Measurements from ENCODE around the gene ZBTB47. TPM values are rescaled to one million over a fixed set of nuclear protein-coding genes. Genes with fewer than 3 reads are reported as not detected.

Gene ZBTB47
- total and polyA plus RNA-seq, 12 donors = 7.0 to 39.4 (median 27.9) TPM

DNA sequence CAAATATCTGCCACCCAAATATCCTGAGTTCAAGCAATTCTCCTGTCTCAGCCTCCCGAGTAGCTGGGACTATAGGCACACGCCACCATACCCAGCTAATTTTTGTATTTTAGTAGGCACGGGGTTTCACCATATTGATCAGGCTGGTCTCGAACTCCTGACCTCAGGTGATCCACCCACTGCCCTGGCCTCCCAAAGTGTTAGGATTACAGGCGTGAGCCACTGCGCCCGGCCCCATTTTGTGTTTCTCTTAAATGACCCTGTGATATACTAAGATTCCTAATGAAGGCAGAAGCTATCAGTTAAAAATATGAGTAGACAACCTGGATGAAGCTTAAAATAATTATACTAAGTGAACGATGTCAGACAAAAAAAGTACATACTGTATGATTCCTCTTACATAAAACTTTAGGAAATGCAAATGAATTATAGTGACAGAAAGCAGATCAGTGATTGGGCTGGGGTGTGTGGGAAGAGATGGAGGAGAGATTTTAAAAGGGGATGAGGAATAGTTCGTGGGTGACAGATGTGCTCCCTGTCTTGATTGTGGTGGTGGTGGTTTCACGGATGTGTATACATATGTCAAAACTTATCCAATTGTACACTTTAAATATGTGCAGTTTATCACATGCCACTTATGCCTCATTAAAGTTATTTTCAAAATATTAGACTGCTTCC lies 28.0 kb downstream of the ZBTB47 start:
- Histone ChIP-seq H3K4me3 (no peak overlapping the region), H3K9me3 (replicated peaks in 1 of 3) (no peaks in the 10 kb centered on the region), H3K27me3 (no peaks in the 10 kb centered on the region), H3K27ac (no peak overlapping the region), H3K36me3 (replicated peaks in 1 of 2) (no peaks in the 10 kb centered on the region), H3K4me1 (replicated peaks in 1 of 2) (no peaks in the 10 kb centered on the region)
- whole genome bisulfite sequencing, 4 donors = 76 to 86% (median 84%) methylated on average over 10 of the region's 10 CpGs
- TF ChIP-seq, protein P1, sequence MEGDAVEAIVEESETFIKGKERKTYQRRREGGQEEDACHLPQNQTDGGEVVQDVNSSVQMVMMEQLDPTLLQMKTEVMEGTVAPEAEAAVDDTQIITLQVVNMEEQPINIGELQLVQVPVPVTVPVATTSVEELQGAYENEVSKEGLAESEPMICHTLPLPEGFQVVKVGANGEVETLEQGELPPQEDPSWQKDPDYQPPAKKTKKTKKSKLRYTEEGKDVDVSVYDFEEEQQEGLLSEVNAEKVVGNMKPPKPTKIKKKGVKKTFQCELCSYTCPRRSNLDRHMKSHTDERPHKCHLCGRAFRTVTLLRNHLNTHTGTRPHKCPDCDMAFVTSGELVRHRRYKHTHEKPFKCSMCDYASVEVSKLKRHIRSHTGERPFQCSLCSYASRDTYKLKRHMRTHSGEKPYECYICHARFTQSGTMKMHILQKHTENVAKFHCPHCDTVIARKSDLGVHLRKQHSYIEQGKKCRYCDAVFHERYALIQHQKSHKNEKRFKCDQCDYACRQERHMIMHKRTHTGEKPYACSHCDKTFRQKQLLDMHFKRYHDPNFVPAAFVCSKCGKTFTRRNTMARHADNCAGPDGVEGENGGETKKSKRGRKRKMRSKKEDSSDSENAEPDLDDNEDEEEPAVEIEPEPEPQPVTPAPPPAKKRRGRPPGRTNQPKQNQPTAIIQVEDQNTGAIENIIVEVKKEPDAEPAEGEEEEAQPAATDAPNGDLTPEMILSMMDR (IDR thresholded peaks at IDR 0.05) = no peak
- TF ChIP-seq POLR2A (IDR thresholded peaks at IDR 0.05) = no peak
- intact Hi-C loops (cut with DNase I) = no loop called here
- DNase-seq = no peak

DNA sequence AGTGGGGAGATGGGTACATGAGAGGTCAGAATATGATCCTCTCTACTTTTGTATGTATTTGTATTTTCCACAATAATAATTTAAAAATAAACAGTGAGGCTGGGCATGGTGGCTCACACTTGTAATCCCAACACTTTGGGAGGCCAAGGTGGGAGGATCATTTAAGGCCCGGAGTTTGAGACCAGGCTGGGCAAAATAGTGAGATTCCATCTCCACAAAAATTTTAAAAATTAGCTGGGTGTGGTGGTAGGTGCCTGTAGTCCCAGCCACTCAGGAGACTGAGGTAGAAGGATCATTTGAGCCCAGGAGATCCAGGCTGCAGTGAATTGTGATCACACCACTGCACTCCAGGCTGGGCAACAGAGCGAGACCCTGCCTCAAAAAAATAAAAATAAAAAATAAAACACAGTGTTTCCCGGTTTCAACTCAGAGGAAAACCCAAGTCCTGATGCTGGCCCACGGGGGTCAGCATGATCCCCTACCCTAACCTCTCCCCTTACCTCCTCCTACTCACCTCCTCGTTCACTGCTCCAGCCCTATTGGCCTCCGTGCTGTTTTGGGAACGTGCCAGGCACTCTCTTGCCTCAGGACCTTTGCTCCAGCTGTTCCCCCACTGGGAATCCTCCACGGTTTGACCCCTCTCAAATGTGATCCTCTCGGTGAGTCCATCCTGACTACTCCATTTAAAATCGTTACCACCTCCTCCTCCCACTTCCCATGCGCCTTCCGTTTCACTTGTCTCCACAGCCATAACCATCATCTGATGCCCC lies 29.0 kb downstream of the ZBTB47 start:
- no peak for TF ChIP-seq POLR2A (IDR thresholded peaks at IDR 0.05)
- TF ChIP-seq, protein P1 (IDR thresholded peaks at IDR 0.05) = no peak
- DNase-seq = no peak
- 75 to 79% (median 76%) methylated on average over 12 of the region's 12 CpGs for WGBS, 4 donors

DNA sequence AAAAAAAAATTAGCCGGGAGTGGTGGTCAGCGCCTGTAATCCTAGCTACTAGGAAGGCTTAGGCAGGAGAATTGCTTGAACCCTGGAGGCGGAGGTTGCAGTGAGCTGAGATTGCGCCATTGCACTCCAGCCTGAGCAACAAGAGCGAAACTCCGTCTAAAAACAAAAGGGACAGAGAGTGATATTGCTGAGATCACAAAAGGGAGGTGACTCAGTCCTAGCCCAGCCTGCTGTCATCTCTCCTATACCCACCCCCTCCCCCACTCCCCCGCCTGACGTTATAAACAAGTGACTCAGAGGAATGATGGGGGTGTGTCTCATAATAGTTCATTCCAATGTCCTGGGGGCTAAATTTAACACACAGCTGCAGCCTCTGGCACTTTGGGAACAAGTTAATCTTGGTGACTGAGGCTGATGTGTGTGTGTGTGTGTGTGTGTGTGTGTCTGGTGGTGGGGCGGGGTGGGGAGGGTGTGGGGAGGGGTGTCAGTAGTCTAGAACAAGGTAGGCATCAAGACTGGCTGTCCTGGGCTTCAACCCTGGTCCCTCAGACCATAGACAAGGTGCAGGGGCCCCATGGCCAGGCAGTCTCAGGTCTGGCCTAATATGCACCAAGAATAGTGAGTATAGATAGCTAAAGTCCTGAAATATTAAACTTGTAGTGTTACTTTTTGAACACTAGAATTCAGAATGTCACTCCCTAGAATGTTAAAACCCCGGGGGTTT lies 30.5 kb downstream of the ZBTB47 start:
- H3K27ac ChIP-seq = peak overlapping the region in 1 of 5 donors; percentile 47
- no peaks in the 10 kb centered on the region for H3K9me3 ChIP-seq (replicated peaks in 1 of 3)
- TF ChIP-seq, protein P1 (IDR thresholded peaks at IDR 0.05) = no peak
- no peak for TF ChIP-seq POLR2A (IDR thresholded peaks at IDR 0.05)
- intact Hi-C loops (cut with DNase I) = no loop called here
- no peaks in the 10 kb centered on the region for H3K36me3 ChIP-seq (replicated peaks in 1 of 2)
- H3K4me1 ChIP-seq (replicated peaks in 1 of 2) = no peaks in the 10 kb centered on the region
- WGBS, 4 donors = 32 to 47% (median 42%) methylated on average over 10 of the region's 10 CpGs
- H3K27me3 ChIP-seq = no peaks in the 10 kb centered on the region
- no peak overlapping the region for H3K4me3 ChIP-seq
- peak; percentile 80 to 94 (median 93) for DNase-seq

More for the DNA sequence above, 29.0 kb downstream of the ZBTB47 start:
- no peaks in the 10 kb centered on the region for H3K27me3 ChIP-seq
- no peak overlapping the region for H3K4me3 ChIP-seq
- intact Hi-C loops (cut with DNase I) = no loop called here
- no peaks in the 10 kb centered on the region for H3K36me3 ChIP-seq (replicated peaks in 1 of 2)
- no peaks in the 10 kb centered on the region for H3K4me1 ChIP-seq (replicated peaks in 1 of 2)
- H3K27ac ChIP-seq = no peak overlapping the region
- no peaks in the 10 kb centered on the region for H3K9me3 ChIP-seq (replicated peaks in 1 of 3)
